Gastroesophageal sphincter (tissue), 3 donors: ENCODE results near the gene PXN.

Experiments used
- CTCF ChIP-seq, 4 experiments: fragments of 200-600 bp in 2 of 4; fragments of 450-650 bp in 2 of 4; sonication (generic) in 1 of 4; IDR thresholded peaks; one replicate each; pipeline ENCODE4 v1.5.1; 2017 to 2019; ENCODE audit warnings: antibody characterized with exemption in 4 of 4, mild to moderate bottlenecking in 2 of 4, moderate library complexity in 2 of 4
- EP300 ChIP-seq: sonication (generic); formaldehyde crosslinking; IDR thresholded peaks from one replicate; pipeline ENCODE4 v1.6.1; 2017; ENCODE audit warnings: antibody characterized with exemption, mild to moderate bottlenecking
- POLR2A ChIP-seq, 2 donors: fragments of 450-650 bp; IDR thresholded peaks; one replicate each; pipeline ENCODE4 v1.6.1; 2017; ENCODE audit warnings: antibody characterized with exemption in 2 of 2, mild to moderate bottlenecking in 2 of 2, moderate library complexity in 1 of 2

DNA sequence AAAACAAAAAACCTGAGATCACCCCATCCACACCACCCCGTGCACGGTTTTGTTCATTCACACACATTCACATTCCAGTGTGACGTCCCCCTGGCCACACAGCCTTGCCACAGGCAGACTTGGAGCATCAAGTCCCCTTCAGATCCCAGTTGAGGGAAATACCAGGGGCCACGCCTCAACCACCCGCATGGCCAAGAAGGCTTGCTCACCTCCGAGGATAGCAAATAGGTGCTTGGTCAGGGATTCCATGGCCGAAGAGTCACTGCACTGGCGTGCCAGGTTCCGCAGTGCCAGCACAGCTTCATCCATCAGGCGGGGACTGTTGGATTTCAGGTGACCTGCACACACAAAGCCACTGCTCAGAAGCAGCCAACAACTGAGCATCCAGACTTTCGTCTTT lies 90.0 kb downstream of the PXN start:
- TF ChIP-seq CTCF (IDR thresholded peaks at IDR 0.05) (no peak), EP300 (no peak), POLR2A (IDR thresholded peaks at IDR 0.05) (no peak)
